ENCODE measurements around the gene KLK11. TPM values are rescaled to one million over a fixed set of nuclear protein-coding genes. Genes with fewer than 3 reads are reported as not detected.
A peak's percentile ranks its signal among the peaks of the same experiment; 100 is the strongest.

KLK11 gene
- total and polyA plus RNA-seq, 2 donors, result 1.9 to 17.2 TPM

GRCh38 chr19:51023946-51024345 is 2.5 kb downstream of the KLK11 start:
- 80% methylated on average over 11 of the region's 11 CpGs for WGBS
- H3K4me1 ChIP-seq (ENCODE audit: control insufficient read depth in 2 of 2, insufficient read depth in 2 of 2, low read length in 2 of 2), result no peaks in the 10 kb centered on the region

GRCh38 chr19:51022526-51022925 is 3.9 kb downstream of the KLK11 start:
- 67% methylated on average over 14 of the region's 14 CpGs for WGBS
- H3K4me3 ChIP-seq (ENCODE audit: low read length in 2 of 2), result no peak overlapping the region
- no peaks in the 10 kb centered on the region for H3K36me3 ChIP-seq (ENCODE audit: control insufficient read depth in 2 of 2, insufficient read depth in 2 of 2, low read length in 1 of 2)
- no peaks in the 10 kb centered on the region for H3K9me3 ChIP-seq (ENCODE audit: control insufficient read depth in 2 of 2, insufficient read depth in 1 of 2, low read length in 1 of 2)
- no peaks in the 10 kb centered on the region for H3K4me1 ChIP-seq (ENCODE audit: control insufficient read depth in 2 of 2, insufficient read depth in 2 of 2, low read length in 2 of 2)
- peaks cover 19 to 50% of the 10 kb centered on the region in 2 donors for H3K27me3 ChIP-seq (ENCODE audit: control insufficient read depth in 2 of 2, insufficient read depth in 1 of 2, low read length in 1 of 2)
- DNase-seq (ENCODE audit: low read depth in 6 of 9, low spot score in 9 of 9), result no peak
- no peak overlapping the region for H3K27ac ChIP-seq (ENCODE audit: low read depth in 1 of 2, low read length in 1 of 2)

More at GRCh38 chr19:51023946-51024345, 2.5 kb downstream of the KLK11 start:
- H3K27ac ChIP-seq (ENCODE audit: low read depth in 1 of 2, low read length in 1 of 2), result no peak overlapping the region
- DNase-seq (ENCODE audit: low read depth in 6 of 9, low spot score in 9 of 9), result no peak
- no peak overlapping the region for H3K4me3 ChIP-seq (ENCODE audit: low read length in 2 of 2)
- peaks cover 15 to 38% of the 10 kb centered on the region in 2 donors for H3K27me3 ChIP-seq (ENCODE audit: control insufficient read depth in 2 of 2, insufficient read depth in 1 of 2, low read length in 1 of 2)
- no peaks in the 10 kb centered on the region for H3K9me3 ChIP-seq (ENCODE audit: control insufficient read depth in 2 of 2, insufficient read depth in 1 of 2, low read length in 1 of 2)
- H3K36me3 ChIP-seq (ENCODE audit: control insufficient read depth in 2 of 2, insufficient read depth in 2 of 2, low read length in 1 of 2), result no peaks in the 10 kb centered on the region

GRCh38 chr19:51020988-51021651 is 5.3 kb downstream of the KLK11 start:
- peaks cover 30 to 58% of the 10 kb centered on the region in 2 donors for H3K27me3 ChIP-seq (ENCODE audit: control insufficient read depth in 2 of 2, insufficient read depth in 1 of 2, low read length in 1 of 2)
- no peaks in the 10 kb centered on the region for H3K9me3 ChIP-seq (ENCODE audit: control insufficient read depth in 2 of 2, insufficient read depth in 1 of 2, low read length in 1 of 2)
- H3K27ac ChIP-seq (ENCODE audit: low read depth in 1 of 2, low read length in 1 of 2), result no peak overlapping the region
- WGBS, result 43% methylated on average over 7 of the region's 7 CpGs
- H3K4me3 ChIP-seq (ENCODE audit: low read length in 2 of 2), result no peak overlapping the region
- DNase-seq (ENCODE audit: low read depth in 6 of 9, low spot score in 9 of 9), result peak in 1 of 9 donors; percentile 13
- H3K36me3 ChIP-seq (ENCODE audit: control insufficient read depth in 2 of 2, insufficient read depth in 2 of 2, low read length in 1 of 2), result no peaks in the 10 kb centered on the region
- H3K4me1 ChIP-seq (ENCODE audit: control insufficient read depth in 2 of 2, insufficient read depth in 2 of 2, low read length in 2 of 2), result no peaks in the 10 kb centered on the region

GRCh38 chr19:51019544-51019925 is 6.9 kb downstream of the KLK11 start, which contains the start of gene KLK10:
KLK10 (minus strand) TSS chr19:51019709; CDS start chr19:51019130, 579 bp downstream.
- peaks cover 30 to 64% of the 10 kb centered on the region in 2 donors for H3K27me3 ChIP-seq (ENCODE audit: control insufficient read depth in 2 of 2, insufficient read depth in 1 of 2, low read length in 1 of 2)
- no peaks in the 10 kb centered on the region for H3K36me3 ChIP-seq (ENCODE audit: control insufficient read depth in 2 of 2, insufficient read depth in 2 of 2, low read length in 1 of 2)
- H3K4me1 ChIP-seq (ENCODE audit: control insufficient read depth in 2 of 2, insufficient read depth in 2 of 2, low read length in 2 of 2), result no peaks in the 10 kb centered on the region
- WGBS, result 9% methylated on average over 14 of the region's 14 CpGs
- no peak for DNase-seq (ENCODE audit: low read depth in 6 of 9, low spot score in 9 of 9)
- H3K27ac ChIP-seq (ENCODE audit: low read depth in 1 of 2, low read length in 1 of 2), result peak within 1 kb of the TSS in 1 of 2 donors; percentile 68
- no peak within 1 kb of the TSS for H3K4me3 ChIP-seq (ENCODE audit: low read length in 2 of 2)
- H3K9me3 ChIP-seq (ENCODE audit: control insufficient read depth in 2 of 2, insufficient read depth in 1 of 2, low read length in 1 of 2), result no peaks in the 10 kb centered on the region

GRCh38 chr19:51018745-51019543 is 7.5 kb downstream of the KLK11 start:
- peaks cover 30 to 64% of the 10 kb centered on the region in 2 donors for H3K27me3 ChIP-seq (ENCODE audit: control insufficient read depth in 2 of 2, insufficient read depth in 1 of 2, low read length in 1 of 2)

GRCh38 chr19:51016798-51017683 is 9.4 kb downstream of the KLK11 start:
- DNase-seq (ENCODE audit: low read depth in 6 of 9, low spot score in 9 of 9), result peak in 2 of 9 donors; percentile 6 to 30
- no peaks in the 10 kb centered on the region for H3K36me3 ChIP-seq (ENCODE audit: control insufficient read depth in 2 of 2, insufficient read depth in 2 of 2, low read length in 1 of 2)
- H3K27me3 ChIP-seq (ENCODE audit: control insufficient read depth in 2 of 2, insufficient read depth in 1 of 2, low read length in 1 of 2), result peaks cover 30 to 58% of the 10 kb centered on the region in 2 donors
- H3K4me1 ChIP-seq (ENCODE audit: control insufficient read depth in 2 of 2, insufficient read depth in 2 of 2, low read length in 2 of 2), result no peaks in the 10 kb centered on the region
- no peaks in the 10 kb centered on the region for H3K9me3 ChIP-seq (ENCODE audit: control insufficient read depth in 2 of 2, insufficient read depth in 1 of 2, low read length in 1 of 2)
- no peak overlapping the region for H3K4me3 ChIP-seq (ENCODE audit: low read length in 2 of 2)
- 4% methylated on average over 68 of the region's 68 CpGs for WGBS
- no peak overlapping the region for H3K27ac ChIP-seq (ENCODE audit: low read depth in 1 of 2, low read length in 1 of 2)

More at GRCh38 chr19:51018745-51019543, 7.5 kb downstream of the KLK11 start:
- Histone ChIP-seq H3K4me3 (ENCODE audit: low read length in 2 of 2) (no peak overlapping the region), H3K4me1 (ENCODE audit: control insufficient read depth in 2 of 2, insufficient read depth in 2 of 2, low read length in 2 of 2) (no peaks in the 10 kb centered on the region), H3K27ac (ENCODE audit: low read depth in 1 of 2, low read length in 1 of 2) (peak overlapping the region in 1 of 2 donors; percentile 68), H3K36me3 (ENCODE audit: control insufficient read depth in 2 of 2, insufficient read depth in 2 of 2, low read length in 1 of 2) (no peaks in the 10 kb centered on the region), H3K9me3 (ENCODE audit: control insufficient read depth in 2 of 2, insufficient read depth in 1 of 2, low read length in 1 of 2) (no peaks in the 10 kb centered on the region)
- WGBS, result 4% methylated on average over 68 of the region's 68 CpGs
- no peak for DNase-seq (ENCODE audit: low read depth in 6 of 9, low spot score in 9 of 9)

GRCh38 chr19:51015691-51016267 is 10.6 kb downstream of the KLK11 start:
- peaks cover 30 to 56% of the 10 kb centered on the region in 2 donors for H3K27me3 ChIP-seq (ENCODE audit: control insufficient read depth in 2 of 2, insufficient read depth in 1 of 2, low read length in 1 of 2)
- no peak overlapping the region for H3K27ac ChIP-seq (ENCODE audit: low read depth in 1 of 2, low read length in 1 of 2)
- no peak overlapping the region for H3K4me3 ChIP-seq (ENCODE audit: low read length in 2 of 2)
- 89% methylated on average over 19 of the region's 19 CpGs for WGBS
- no peak for DNase-seq (ENCODE audit: low read depth in 6 of 9, low spot score in 9 of 9)
- H3K4me1 ChIP-seq (ENCODE audit: control insufficient read depth in 2 of 2, insufficient read depth in 2 of 2, low read length in 2 of 2), result no peaks in the 10 kb centered on the region
- no peaks in the 10 kb centered on the region for H3K9me3 ChIP-seq (ENCODE audit: control insufficient read depth in 2 of 2, insufficient read depth in 1 of 2, low read length in 1 of 2)
- no peaks in the 10 kb centered on the region for H3K36me3 ChIP-seq (ENCODE audit: control insufficient read depth in 2 of 2, insufficient read depth in 2 of 2, low read length in 1 of 2)

GRCh38 chr19:51014242-51014641 is 12.2 kb downstream of the KLK11 start:
- no peak overlapping the region for H3K4me3 ChIP-seq (ENCODE audit: low read length in 2 of 2)
- H3K27me3 ChIP-seq (ENCODE audit: control insufficient read depth in 2 of 2, insufficient read depth in 1 of 2, low read length in 1 of 2), result peaks cover 18 to 41% of the 10 kb centered on the region in 2 donors
- no peak for DNase-seq (ENCODE audit: low read depth in 6 of 9, low spot score in 9 of 9)
- H3K36me3 ChIP-seq (ENCODE audit: control insufficient read depth in 2 of 2, insufficient read depth in 2 of 2, low read length in 1 of 2), result no peaks in the 10 kb centered on the region
- H3K27ac ChIP-seq (ENCODE audit: low read depth in 1 of 2, low read length in 1 of 2), result no peak overlapping the region
- no peaks in the 10 kb centered on the region for H3K4me1 ChIP-seq (ENCODE audit: control insufficient read depth in 2 of 2, insufficient read depth in 2 of 2, low read length in 2 of 2)
- WGBS, result 90% methylated on average over 6 of the region's 6 CpGs
- no peaks in the 10 kb centered on the region for H3K9me3 ChIP-seq (ENCODE audit: control insufficient read depth in 2 of 2, insufficient read depth in 1 of 2, low read length in 1 of 2)
